ENCODE measurements around the gene FRY.

Gene FRY

GRCh38 chr13:32086791-32087441 lies 55.3 kb downstream of the FRY start:
- Histone ChIP-seq H3K9me3 (ENCODE audit: control insufficient read depth in 1 of 2, low read length in 2 of 2) (no peaks in the 10 kb centered on the region), H3K4me3 (ENCODE audit: low read depth in 1 of 2, low read length in 2 of 2) (no peak overlapping the region), H3K27ac (ENCODE audit: low read length) (no peak overlapping the region), H3K27me3 (ENCODE audit: low read depth, low read length) (no peaks in the 10 kb centered on the region), H3K36me3 (ENCODE audit: control insufficient read depth in 1 of 2, insufficient read depth in 2 of 2, low read length in 2 of 2) (no peaks in the 10 kb centered on the region), H3K4me1 (ENCODE audit: control insufficient read depth in 1 of 2, insufficient read depth in 2 of 2, low read length in 2 of 2) (peaks cover 0 to 17% of the 10 kb centered on the region in 2 donors)

GRCh38 chr13:32087955-32088747 lies 56.6 kb downstream of the FRY start:
- H3K4me3 ChIP-seq (ENCODE audit: low read depth in 1 of 2, low read length in 2 of 2) = no peak overlapping the region
- H3K27ac ChIP-seq (ENCODE audit: low read length) = no peak overlapping the region
- no peaks in the 10 kb centered on the region for H3K27me3 ChIP-seq (ENCODE audit: low read depth, low read length)
- peaks cover 0 to 17% of the 10 kb centered on the region in 2 donors for H3K4me1 ChIP-seq (ENCODE audit: control insufficient read depth in 1 of 2, insufficient read depth in 2 of 2, low read length in 2 of 2)
- H3K36me3 ChIP-seq (ENCODE audit: control insufficient read depth in 1 of 2, insufficient read depth in 2 of 2, low read length in 2 of 2) = no peaks in the 10 kb centered on the region
- no peaks in the 10 kb centered on the region for H3K9me3 ChIP-seq (ENCODE audit: control insufficient read depth in 1 of 2, low read length in 2 of 2)

GRCh38 chr13:32092496-32092895 lies 60.9 kb downstream of the FRY start:
- no peaks in the 10 kb centered on the region for H3K27me3 ChIP-seq (ENCODE audit: low read depth, low read length)

GRCh38 chr13:32093006-32093405 lies 61.4 kb downstream of the FRY start:
- H3K4me3 ChIP-seq (ENCODE audit: low read depth in 1 of 2, low read length in 2 of 2) = no peak overlapping the region
- no peak overlapping the region for H3K27ac ChIP-seq (ENCODE audit: low read length)

More at GRCh38 chr13:32092496-32092895, 60.9 kb downstream of the FRY start:
- H3K27ac ChIP-seq (ENCODE audit: low read length) = no peak overlapping the region
- H3K4me3 ChIP-seq (ENCODE audit: low read depth in 1 of 2, low read length in 2 of 2) = no peak overlapping the region
- H3K36me3 ChIP-seq (ENCODE audit: control insufficient read depth in 1 of 2, insufficient read depth in 2 of 2, low read length in 2 of 2) = no peaks in the 10 kb centered on the region
- H3K4me1 ChIP-seq (ENCODE audit: control insufficient read depth in 1 of 2, insufficient read depth in 2 of 2, low read length in 2 of 2) = peaks cover 0 to 9% of the 10 kb centered on the region in 2 donors
- H3K9me3 ChIP-seq (ENCODE audit: control insufficient read depth in 1 of 2, low read length in 2 of 2) = no peaks in the 10 kb centered on the region

GRCh38 chr13:32098272-32098671 lies 66.7 kb downstream of the FRY start:
- no peaks in the 10 kb centered on the region for H3K4me1 ChIP-seq (ENCODE audit: control insufficient read depth in 1 of 2, insufficient read depth in 2 of 2, low read length in 2 of 2)
- H3K27ac ChIP-seq (ENCODE audit: low read length) = no peak overlapping the region
- H3K36me3 ChIP-seq (ENCODE audit: control insufficient read depth in 1 of 2, insufficient read depth in 2 of 2, low read length in 2 of 2) = peaks cover 0 to 6% of the 10 kb centered on the region in 2 donors
- H3K9me3 ChIP-seq (ENCODE audit: control insufficient read depth in 1 of 2, low read length in 2 of 2) = no peaks in the 10 kb centered on the region
- no peak overlapping the region for H3K4me3 ChIP-seq (ENCODE audit: low read depth in 1 of 2, low read length in 2 of 2)
- no peaks in the 10 kb centered on the region for H3K27me3 ChIP-seq (ENCODE audit: low read depth, low read length)

More at GRCh38 chr13:32093006-32093405, 61.4 kb downstream of the FRY start:
- no peaks in the 10 kb centered on the region for H3K27me3 ChIP-seq (ENCODE audit: low read depth, low read length)
- H3K4me1 ChIP-seq (ENCODE audit: control insufficient read depth in 1 of 2, insufficient read depth in 2 of 2, low read length in 2 of 2) = peaks cover 0 to 4% of the 10 kb centered on the region in 2 donors
- H3K36me3 ChIP-seq (ENCODE audit: control insufficient read depth in 1 of 2, insufficient read depth in 2 of 2, low read length in 2 of 2) = no peaks in the 10 kb centered on the region
- no peaks in the 10 kb centered on the region for H3K9me3 ChIP-seq (ENCODE audit: control insufficient read depth in 1 of 2, low read length in 2 of 2)

GRCh38 chr13:32105653-32106313 lies 74.2 kb downstream of the FRY start:
- no peak overlapping the region for H3K4me3 ChIP-seq (ENCODE audit: low read depth in 1 of 2, low read length in 2 of 2)
- no peak overlapping the region for H3K27ac ChIP-seq (ENCODE audit: low read length)
- H3K4me1 ChIP-seq (ENCODE audit: control insufficient read depth in 1 of 2, insufficient read depth in 2 of 2, low read length in 2 of 2) = no peaks in the 10 kb centered on the region
- peaks cover 0 to 6% of the 10 kb centered on the region in 2 donors for H3K36me3 ChIP-seq (ENCODE audit: control insufficient read depth in 1 of 2, insufficient read depth in 2 of 2, low read length in 2 of 2)
- H3K27me3 ChIP-seq (ENCODE audit: low read depth, low read length) = no peaks in the 10 kb centered on the region
- no peaks in the 10 kb centered on the region for H3K9me3 ChIP-seq (ENCODE audit: control insufficient read depth in 1 of 2, low read length in 2 of 2)

- H3K27ac ChIP-seq (ENCODE audit: low read length) = no peak overlapping the region
- no peaks in the 10 kb centered on the region for H3K9me3 ChIP-seq (ENCODE audit: control insufficient read depth in 1 of 2, low read length in 2 of 2)
- no peaks in the 10 kb centered on the region for H3K4me1 ChIP-seq (ENCODE audit: control insufficient read depth in 1 of 2, insufficient read depth in 2 of 2, low read length in 2 of 2)
- H3K27me3 ChIP-seq (ENCODE audit: low read depth, low read length) = no peaks in the 10 kb centered on the region
- no peak overlapping the region for H3K4me3 ChIP-seq (ENCODE audit: low read depth in 1 of 2, low read length in 2 of 2)
- H3K36me3 ChIP-seq (ENCODE audit: control insufficient read depth in 1 of 2, insufficient read depth in 2 of 2, low read length in 2 of 2) = peaks cover 0 to 6% of the 10 kb centered on the region in 2 donors
Measured at GRCh38 chr13:32107474-32107873, 75.9 kb downstream of the FRY start.

GRCh38 chr13:32107973-32108372 lies 76.4 kb downstream of the FRY start:
- Histone ChIP-seq H3K4me1 (ENCODE audit: control insufficient read depth in 1 of 2, insufficient read depth in 2 of 2, low read length in 2 of 2) (no peaks in the 10 kb centered on the region), H3K9me3 (ENCODE audit: control insufficient read depth in 1 of 2, low read length in 2 of 2) (no peaks in the 10 kb centered on the region), H3K27me3 (ENCODE audit: low read depth, low read length) (no peaks in the 10 kb centered on the region), H3K4me3 (ENCODE audit: low read depth in 1 of 2, low read length in 2 of 2) (no peak overlapping the region), H3K27ac (ENCODE audit: low read length) (no peak overlapping the region), H3K36me3 (ENCODE audit: control insufficient read depth in 1 of 2, insufficient read depth in 2 of 2, low read length in 2 of 2) (peaks cover 0 to 3% of the 10 kb centered on the region in 2 donors)

GRCh38 chr13:32113532-32113931 lies 82.0 kb downstream of the FRY start:
- Histone ChIP-seq H3K9me3 (ENCODE audit: control insufficient read depth in 1 of 2, low read length in 2 of 2) (no peaks in the 10 kb centered on the region), H3K4me3 (ENCODE audit: low read depth in 1 of 2, low read length in 2 of 2) (no peak overlapping the region), H3K27ac (ENCODE audit: low read length) (no peak overlapping the region), H3K36me3 (ENCODE audit: control insufficient read depth in 1 of 2, insufficient read depth in 2 of 2, low read length in 2 of 2) (no peaks in the 10 kb centered on the region), H3K27me3 (ENCODE audit: low read depth, low read length) (no peaks in the 10 kb centered on the region), H3K4me1 (ENCODE audit: control insufficient read depth in 1 of 2, insufficient read depth in 2 of 2, low read length in 2 of 2) (no peaks in the 10 kb centered on the region)

- H3K27me3 ChIP-seq (ENCODE audit: low read depth, low read length) = no peaks in the 10 kb centered on the region
- no peaks in the 10 kb centered on the region for H3K4me1 ChIP-seq (ENCODE audit: control insufficient read depth in 1 of 2, insufficient read depth in 2 of 2, low read length in 2 of 2)
- no peaks in the 10 kb centered on the region for H3K9me3 ChIP-seq (ENCODE audit: control insufficient read depth in 1 of 2, low read length in 2 of 2)
- no peaks in the 10 kb centered on the region for H3K36me3 ChIP-seq (ENCODE audit: control insufficient read depth in 1 of 2, insufficient read depth in 2 of 2, low read length in 2 of 2)
- H3K4me3 ChIP-seq (ENCODE audit: low read depth in 1 of 2, low read length in 2 of 2) = no peak overlapping the region
- H3K27ac ChIP-seq (ENCODE audit: low read length) = no peak overlapping the region
Measured at GRCh38 chr13:32114284-32114950, 82.8 kb downstream of the FRY start.

- no peak overlapping the region for H3K4me3 ChIP-seq (ENCODE audit: low read depth in 1 of 2, low read length in 2 of 2)
- H3K36me3 ChIP-seq (ENCODE audit: control insufficient read depth in 1 of 2, insufficient read depth in 2 of 2, low read length in 2 of 2) = no peaks in the 10 kb centered on the region
- H3K27ac ChIP-seq (ENCODE audit: low read length) = no peak overlapping the region
- no peaks in the 10 kb centered on the region for H3K27me3 ChIP-seq (ENCODE audit: low read depth, low read length)
- no peaks in the 10 kb centered on the region for H3K9me3 ChIP-seq (ENCODE audit: control insufficient read depth in 1 of 2, low read length in 2 of 2)
- no peaks in the 10 kb centered on the region for H3K4me1 ChIP-seq (ENCODE audit: control insufficient read depth in 1 of 2, insufficient read depth in 2 of 2, low read length in 2 of 2)
Measured at GRCh38 chr13:32115066-32115465, 83.5 kb downstream of the FRY start.
